Astrocyte (in vitro differentiated cells and primary cell): ENCODE measurements around the gene TBL1XR1. TPM values are rescaled to one million over a fixed set of nuclear protein-coding genes. Genes with fewer than 3 reads are reported as not detected.

Source experiments
- DNase-seq: peaks from one replicate; pipeline ENCODE4 v3.0.0-alpha.2; 2010; ENCODE audit warnings: low read depth
- FAIRE-seq: peaks from 2 replicates; lab custom pipeline; 2011; peaks lifted over from hg19 to GRCh38; lab: Jason Lieb, UNC
- H2AFZ ChIP-seq: 2 replicates; pipeline ENCODE4 v1.6.0; 2012; ENCODE audit warnings: low read depth, low read length, inconsistent platforms
- H3K27ac ChIP-seq: 2 replicates; pipeline ENCODE4 v1.5.1; 2011; ENCODE audit warnings: low read depth, low read length, inconsistent platforms
- H3K27me3 ChIP-seq: 2 replicates; pipeline ENCODE4 v1.6.0; 2011; ENCODE audit warnings: low read length, inconsistent platforms; ENCODE audit not compliant: insufficient read depth
- H3K36me3 ChIP-seq: 2 replicates; pipeline ENCODE4 v1.5.1; 2011; ENCODE audit warnings: low read length, inconsistent platforms; ENCODE audit not compliant: insufficient read depth
- H3K4me1 ChIP-seq: 2 replicates; pipeline ENCODE4 v1.5.1; 2011; ENCODE audit warnings: low read length, inconsistent platforms; ENCODE audit not compliant: insufficient read depth
- H3K4me2 ChIP-seq: 2 replicates; pipeline ENCODE4 v1.6.0; 2012; ENCODE audit warnings: low read length, inconsistent platforms
- H3K4me3 ChIP-seq: 2 replicates; pipeline ENCODE4 v1.5.1; 2011; ENCODE audit warnings: low read depth, mild to moderate bottlenecking, low read length, inconsistent platforms; ENCODE audit not compliant: insufficient read depth
- H3K79me2 ChIP-seq: 2 replicates; pipeline ENCODE4 v1.6.0; 2012; ENCODE audit warnings: mild to moderate bottlenecking, low read length, inconsistent platforms; ENCODE audit not compliant: insufficient read depth
- H3K9ac ChIP-seq: 2 replicates; pipeline ENCODE4 v1.6.0; 2012; ENCODE audit warnings: mild to moderate bottlenecking, low read length, inconsistent platforms
- H3K9me3 ChIP-seq: 2 replicates; pipeline ENCODE4 v1.5.1; 2012; ENCODE audit warnings: low read depth, mild to moderate bottlenecking, low read length, inconsistent platforms; ENCODE audit not compliant: insufficient read depth
- H4K20me1 ChIP-seq: 2 replicates; pipeline ENCODE4 v1.6.0; 2012; ENCODE audit warnings: low read length, inconsistent platforms; ENCODE audit not compliant: insufficient read depth
- H3K27ac Mint-ChIP-seq: one replicate; pipeline ENCODE4 v1.8.0; 2021; ENCODE audit warnings: mild to moderate bottlenecking, mixed read lengths; ENCODE audit not compliant: unreplicated experiment
- H3K27me3 Mint-ChIP-seq: one replicate; pipeline ENCODE4 v1.8.0; 2021; ENCODE audit warnings: low read depth, mixed read lengths; ENCODE audit not compliant: unreplicated experiment
- H3K36me3 Mint-ChIP-seq: one replicate; pipeline ENCODE4 v1.8.0; 2021; ENCODE audit warnings: low read depth, mixed read lengths; ENCODE audit not compliant: unreplicated experiment
- H3K4me1 Mint-ChIP-seq: one replicate; pipeline ENCODE4 v1.8.0; 2021; ENCODE audit warnings: low read depth, mixed read lengths; ENCODE audit not compliant: unreplicated experiment
- H3K4me3 Mint-ChIP-seq: one replicate; pipeline ENCODE4 v1.8.0; 2021; ENCODE audit warnings: mild to moderate bottlenecking, moderate library complexity, mixed read lengths; ENCODE audit not compliant: unreplicated experiment
- H3K9me3 Mint-ChIP-seq: one replicate; pipeline ENCODE4 v1.8.0; 2021; ENCODE audit warnings: mild to moderate bottlenecking, mixed read lengths; ENCODE audit not compliant: unreplicated experiment
- EZH2 ChIP-seq: IDR thresholded peaks from 2 replicates; pipeline ENCODE4 v1.6.1; 2012; ENCODE audit warnings: mild to moderate bottlenecking, low read length, inconsistent platforms; ENCODE audit not compliant: insufficient read depth
- total RNA-seq: library from RNA; stranded (reverse); gene quantifications from 2 replicates; pipeline ENCODE4 v1.2.1, GENCODE V29; 2021
- TF ChIP-seq, protein P1 (sequence below): IDR thresholded peaks from 2 replicates; pipeline ENCODE4 v1.5.1; 2011; ENCODE audit warnings: low read depth, mild to moderate bottlenecking, inconsistent platforms, low read length, moderate library complexity; ENCODE audit not compliant: insufficient read depth

The TBL1XR1 gene
- total RNA-seq, 1 donor from 2014 or later, result 140 TPM

DNA sequence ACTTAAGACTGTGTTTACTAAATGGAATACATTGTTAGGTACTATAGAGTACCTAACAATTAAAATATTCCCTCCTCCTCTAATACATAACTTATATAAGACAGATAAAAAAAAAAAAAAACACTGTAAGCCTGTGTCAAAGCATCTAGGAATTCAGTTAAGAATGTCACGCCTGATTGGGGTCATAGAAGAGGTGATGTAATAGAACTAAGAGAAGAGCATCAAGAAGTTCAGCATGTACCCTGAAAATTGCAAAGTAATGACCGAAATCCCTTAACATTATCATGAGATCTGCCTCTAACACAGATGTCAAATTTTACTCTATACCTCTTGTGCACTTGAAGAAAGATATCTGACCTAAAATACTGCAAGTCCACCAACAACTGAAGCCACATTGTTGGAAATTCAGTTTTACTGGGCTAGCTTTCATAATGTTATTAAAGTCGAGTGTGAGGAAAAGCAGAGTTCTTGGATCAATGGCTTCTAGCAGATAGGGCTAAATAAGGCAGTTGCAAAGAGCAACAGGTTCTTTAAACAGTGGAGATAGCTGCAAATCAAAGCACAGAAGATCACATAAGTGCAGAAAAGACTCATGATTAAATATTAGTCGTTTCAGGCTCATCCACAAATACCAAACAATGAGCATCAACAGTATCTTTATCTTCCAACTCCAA, 75.0 kb downstream of the TBL1XR1 start:
- FAIRE-seq, result no peak

DNA sequence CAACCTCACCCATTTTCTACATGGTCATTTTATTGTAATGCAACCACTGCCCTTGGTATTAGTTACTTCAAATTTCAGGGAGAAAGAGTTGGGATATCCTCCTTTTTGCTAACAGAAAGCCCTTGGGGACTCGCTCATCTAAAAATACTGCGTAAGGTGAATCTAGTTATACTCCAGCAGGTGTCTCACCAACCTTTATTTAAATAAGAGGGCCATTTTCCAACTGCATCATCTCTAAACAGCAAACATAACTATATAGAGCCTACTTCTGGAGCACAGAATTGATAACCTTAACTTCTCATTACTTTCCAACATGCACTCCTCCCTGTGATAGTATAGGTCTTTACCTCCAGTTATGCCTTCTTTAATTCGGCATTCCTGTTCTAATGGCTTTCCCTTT, 77.5 kb downstream of the TBL1XR1 start:
- H2AFZ ChIP-seq, result no peak overlapping the region
- H3K36me3 ChIP-seq, result no peaks in the 10 kb centered on the region
- TF ChIP-seq EZH2, result no peak
- TF ChIP-seq, protein P1, sequence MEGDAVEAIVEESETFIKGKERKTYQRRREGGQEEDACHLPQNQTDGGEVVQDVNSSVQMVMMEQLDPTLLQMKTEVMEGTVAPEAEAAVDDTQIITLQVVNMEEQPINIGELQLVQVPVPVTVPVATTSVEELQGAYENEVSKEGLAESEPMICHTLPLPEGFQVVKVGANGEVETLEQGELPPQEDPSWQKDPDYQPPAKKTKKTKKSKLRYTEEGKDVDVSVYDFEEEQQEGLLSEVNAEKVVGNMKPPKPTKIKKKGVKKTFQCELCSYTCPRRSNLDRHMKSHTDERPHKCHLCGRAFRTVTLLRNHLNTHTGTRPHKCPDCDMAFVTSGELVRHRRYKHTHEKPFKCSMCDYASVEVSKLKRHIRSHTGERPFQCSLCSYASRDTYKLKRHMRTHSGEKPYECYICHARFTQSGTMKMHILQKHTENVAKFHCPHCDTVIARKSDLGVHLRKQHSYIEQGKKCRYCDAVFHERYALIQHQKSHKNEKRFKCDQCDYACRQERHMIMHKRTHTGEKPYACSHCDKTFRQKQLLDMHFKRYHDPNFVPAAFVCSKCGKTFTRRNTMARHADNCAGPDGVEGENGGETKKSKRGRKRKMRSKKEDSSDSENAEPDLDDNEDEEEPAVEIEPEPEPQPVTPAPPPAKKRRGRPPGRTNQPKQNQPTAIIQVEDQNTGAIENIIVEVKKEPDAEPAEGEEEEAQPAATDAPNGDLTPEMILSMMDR, result no peak
- H3K9ac ChIP-seq, result no peak overlapping the region
- no peak for DNase-seq
- no peaks in the 10 kb centered on the region for H3K9me3 ChIP-seq
- no peak overlapping the region for H3K27ac Mint-ChIP-seq
- FAIRE-seq, result no peak
- H3K27me3 Mint-ChIP-seq, result no peaks in the 10 kb centered on the region
- H3K36me3 Mint-ChIP-seq, result peaks cover 4% of the 10 kb centered on the region
- peaks cover 3% of the 10 kb centered on the region for H3K4me1 ChIP-seq
- peaks cover 100% of the 10 kb centered on the region for H3K79me2 ChIP-seq
- H3K4me2 ChIP-seq, result no peak overlapping the region
- H3K27me3 ChIP-seq, result no peaks in the 10 kb centered on the region
- peaks cover 60% of the 10 kb centered on the region for H3K4me1 Mint-ChIP-seq
- no peak overlapping the region for H3K27ac ChIP-seq
- no peak overlapping the region for H3K4me3 ChIP-seq
- no peak overlapping the region for H3K4me3 Mint-ChIP-seq
- peaks cover 3% of the 10 kb centered on the region for H3K9me3 Mint-ChIP-seq
- H4K20me1 ChIP-seq, result peaks cover 96% of the 10 kb centered on the region

More for the DNA sequence above, 75.0 kb downstream of the TBL1XR1 start:
- DNase-seq, result no peak
- no peaks in the 10 kb centered on the region for H3K27me3 ChIP-seq
- Mint-ChIP-seq H3K27ac (no peak overlapping the region), H3K9me3 (peaks cover 3% of the 10 kb centered on the region), H3K4me3 (no peak overlapping the region), H3K27me3 (no peaks in the 10 kb centered on the region), H3K36me3 (peaks cover 7% of the 10 kb centered on the region), H3K4me1 (peaks cover 63% of the 10 kb centered on the region)
- TF ChIP-seq, protein P1, result no peak
- no peak for TF ChIP-seq EZH2
- no peak overlapping the region for H3K4me2 ChIP-seq
- H3K27ac ChIP-seq, result no peak overlapping the region
- H3K4me3 ChIP-seq, result no peak overlapping the region
- no peak overlapping the region for H2AFZ ChIP-seq
- no peaks in the 10 kb centered on the region for H3K9me3 ChIP-seq
- no peaks in the 10 kb centered on the region for H3K36me3 ChIP-seq
- peaks cover 94% of the 10 kb centered on the region for H4K20me1 ChIP-seq
- no peak overlapping the region for H3K9ac ChIP-seq
- H3K4me1 ChIP-seq, result peaks cover 14% of the 10 kb centered on the region
- H3K79me2 ChIP-seq, result peaks cover 95% of the 10 kb centered on the region

DNA sequence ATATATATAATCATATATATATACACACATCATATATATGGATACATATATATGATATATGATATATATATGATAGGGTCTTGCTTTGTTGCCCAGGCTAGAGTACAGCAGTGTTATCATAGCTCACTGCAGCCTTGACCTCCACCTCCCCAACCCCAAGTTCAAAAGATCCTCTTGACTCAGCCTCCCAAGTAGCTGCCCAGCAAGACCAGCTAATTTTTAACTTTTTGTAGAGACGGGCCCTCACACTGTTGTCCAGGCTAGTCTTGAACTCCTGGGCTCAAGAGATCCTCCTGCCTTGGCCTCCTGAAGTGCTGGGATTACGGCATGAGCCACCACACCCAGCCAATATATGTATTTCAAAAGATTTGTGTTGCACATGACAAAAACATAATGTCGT, 83.0 kb downstream of the TBL1XR1 start:
- Histone ChIP-seq H3K9ac (no peak overlapping the region), H3K36me3 (no peaks in the 10 kb centered on the region), H3K27me3 (no peaks in the 10 kb centered on the region), H3K4me2 (no peak overlapping the region), H2AFZ (no peak overlapping the region), H3K79me2 (peaks cover 99% of the 10 kb centered on the region), H3K27ac (no peak overlapping the region), H3K9me3 (no peaks in the 10 kb centered on the region), H4K20me1 (peaks cover 89% of the 10 kb centered on the region), H3K4me3 (no peak overlapping the region), H3K4me1 (no peaks in the 10 kb centered on the region)
- Mint-ChIP-seq H3K27ac (no peak overlapping the region), H3K4me1 (peaks cover 43% of the 10 kb centered on the region), H3K9me3 (no peaks in the 10 kb centered on the region), H3K4me3 (no peak overlapping the region), H3K36me3 (no peaks in the 10 kb centered on the region), H3K27me3 (no peaks in the 10 kb centered on the region)
- FAIRE-seq (no peak), DNase-seq (no peak)
- no peak for TF ChIP-seq EZH2
- TF ChIP-seq, protein P1, result no peak
